ENCODE measurements around the gene CDC73. TPM values are rescaled to one million over a fixed set of nuclear protein-coding genes. Genes with fewer than 3 reads are reported as not detected.

The CDC73 gene
- total RNA-seq, 1 donor from 2014 or later, result 25.6 TPM

DNA sequence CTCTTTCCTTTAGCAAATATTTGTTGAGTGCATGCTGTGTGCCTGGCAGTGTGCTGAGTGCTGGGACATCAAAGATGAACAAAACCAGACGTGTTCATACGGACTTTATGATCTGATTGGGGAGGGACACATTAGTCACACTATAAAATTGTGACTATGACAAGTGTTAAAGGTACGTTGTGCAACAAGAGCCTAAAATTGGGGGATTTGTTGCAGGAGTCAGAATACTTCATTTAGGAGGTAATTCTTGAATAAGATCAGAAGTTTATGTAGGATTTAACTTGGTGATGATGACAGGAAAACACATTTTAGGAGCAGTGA, 35.0 kb downstream of the CDC73 start:
- Histone ChIP-seq H3K27ac (ENCODE audit: low read depth, low read length) (no peak overlapping the region), H3K9me3 (ENCODE audit: control insufficient read depth in 3 of 3, low read length in 3 of 3) (no peaks in the 10 kb centered on the region), H3K4me1 (ENCODE audit: control insufficient read depth in 3 of 3, insufficient read depth in 3 of 3, low read length in 3 of 3) (no peaks in the 10 kb centered on the region), H3K36me3 (ENCODE audit: control insufficient read depth in 3 of 3, insufficient read depth in 3 of 3, low read length in 3 of 3) (peaks cover 0 to 13% (median 11%) of the 10 kb centered on the region in 3 donors), H3K9ac (ENCODE audit: low read depth in 1 of 3, low read length in 3 of 3) (no peak overlapping the region), H3K4me3 (ENCODE audit: low read length in 3 of 3) (no peak overlapping the region), H3K27me3 (ENCODE audit: control insufficient read depth in 3 of 3, insufficient read depth in 3 of 3, low read length in 3 of 3) (no peaks in the 10 kb centered on the region)

DNA sequence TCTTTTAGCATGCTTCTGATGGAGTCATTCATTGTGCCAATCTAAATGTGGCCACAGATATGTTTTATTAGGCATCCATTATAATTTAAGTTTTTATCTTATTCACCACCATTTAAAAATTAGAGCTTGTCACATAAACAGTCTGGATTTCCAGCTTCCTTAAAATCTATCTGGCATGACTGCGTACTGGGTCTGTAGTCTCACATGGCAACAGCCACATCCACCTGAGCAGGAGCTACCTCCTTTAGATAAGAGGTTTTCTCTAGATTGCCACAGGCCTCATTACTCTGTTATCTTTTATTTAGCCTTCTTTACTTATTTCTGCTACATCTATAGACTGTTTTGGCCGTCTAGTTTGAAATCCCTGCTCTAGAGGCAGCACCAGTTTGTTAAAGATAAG, 35.5 kb downstream of the CDC73 start:
- no peak overlapping the region for H3K9ac ChIP-seq (ENCODE audit: low read depth in 1 of 3, low read length in 3 of 3)
- H3K4me1 ChIP-seq (ENCODE audit: control insufficient read depth in 3 of 3, insufficient read depth in 3 of 3, low read length in 3 of 3), result no peaks in the 10 kb centered on the region
- no peaks in the 10 kb centered on the region for H3K9me3 ChIP-seq (ENCODE audit: control insufficient read depth in 3 of 3, low read length in 3 of 3)
- H3K36me3 ChIP-seq (ENCODE audit: control insufficient read depth in 3 of 3, insufficient read depth in 3 of 3, low read length in 3 of 3), result peaks cover 0 to 11% (median 10%) of the 10 kb centered on the region in 3 donors
- H3K27ac ChIP-seq (ENCODE audit: low read depth, low read length), result no peak overlapping the region
- no peak overlapping the region for H3K4me3 ChIP-seq (ENCODE audit: low read length in 3 of 3)
- H3K27me3 ChIP-seq (ENCODE audit: control insufficient read depth in 3 of 3, insufficient read depth in 3 of 3, low read length in 3 of 3), result no peaks in the 10 kb centered on the region

DNA sequence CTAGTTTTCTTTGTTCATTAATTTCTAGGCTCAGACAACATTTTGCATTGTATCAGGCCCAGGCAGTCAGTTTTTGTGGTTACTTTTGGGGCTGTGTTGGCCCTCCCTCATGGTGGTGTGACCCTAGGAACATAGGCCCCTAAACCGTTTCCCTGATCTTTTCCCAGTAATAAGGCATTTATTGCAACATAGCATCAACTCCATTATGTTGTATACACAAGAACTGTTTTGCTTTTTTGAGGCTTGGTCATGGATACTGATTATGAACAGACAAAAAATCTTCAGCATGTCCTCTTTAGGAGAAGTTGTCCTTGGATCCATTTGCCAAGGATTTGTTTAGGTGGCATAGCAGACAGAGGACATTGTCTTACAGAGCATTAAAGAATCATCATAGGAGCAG, 54.3 kb downstream of the CDC73 start:
- H3K4me3 ChIP-seq (ENCODE audit: low read length in 3 of 3), result no peak overlapping the region
- H3K27me3 ChIP-seq (ENCODE audit: control insufficient read depth in 3 of 3, insufficient read depth in 3 of 3, low read length in 3 of 3), result no peaks in the 10 kb centered on the region
- H3K9ac ChIP-seq (ENCODE audit: low read depth in 1 of 3, low read length in 3 of 3), result no peak overlapping the region
- H3K4me1 ChIP-seq (ENCODE audit: control insufficient read depth in 3 of 3, insufficient read depth in 3 of 3, low read length in 3 of 3), result no peaks in the 10 kb centered on the region
- H3K27ac ChIP-seq (ENCODE audit: low read depth, low read length), result no peak overlapping the region
- H3K9me3 ChIP-seq (ENCODE audit: control insufficient read depth in 3 of 3, low read length in 3 of 3), result no peaks in the 10 kb centered on the region
- no peaks in the 10 kb centered on the region for H3K36me3 ChIP-seq (ENCODE audit: control insufficient read depth in 3 of 3, insufficient read depth in 3 of 3, low read length in 3 of 3)

DNA sequence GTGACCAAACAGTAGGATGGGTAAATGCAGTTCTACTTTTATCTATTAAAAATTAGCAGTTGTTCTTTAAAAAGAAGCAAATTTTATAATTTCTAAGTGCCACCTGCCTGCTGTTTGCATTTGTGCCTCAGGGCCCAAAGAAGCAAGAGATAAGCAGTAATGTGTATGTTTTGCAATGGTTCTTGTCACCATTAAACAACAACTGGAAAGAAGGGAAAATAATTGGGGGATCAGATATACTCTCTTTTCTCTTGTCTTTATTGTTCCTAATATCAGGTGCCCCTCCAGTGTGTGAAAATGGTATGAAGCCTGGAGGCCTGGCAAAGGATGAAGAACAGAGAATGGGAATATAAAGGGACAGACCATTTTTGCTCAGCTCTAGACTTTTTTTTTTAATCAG, 55.0 kb downstream of the CDC73 start:
- H3K9me3 ChIP-seq (ENCODE audit: control insufficient read depth in 3 of 3, low read length in 3 of 3), result no peaks in the 10 kb centered on the region
- no peak overlapping the region for H3K4me3 ChIP-seq (ENCODE audit: low read length in 3 of 3)
- H3K36me3 ChIP-seq (ENCODE audit: control insufficient read depth in 3 of 3, insufficient read depth in 3 of 3, low read length in 3 of 3), result no peaks in the 10 kb centered on the region
- no peak overlapping the region for H3K27ac ChIP-seq (ENCODE audit: low read depth, low read length)
- no peaks in the 10 kb centered on the region for H3K4me1 ChIP-seq (ENCODE audit: control insufficient read depth in 3 of 3, insufficient read depth in 3 of 3, low read length in 3 of 3)
- H3K27me3 ChIP-seq (ENCODE audit: control insufficient read depth in 3 of 3, insufficient read depth in 3 of 3, low read length in 3 of 3), result no peaks in the 10 kb centered on the region
- no peak overlapping the region for H3K9ac ChIP-seq (ENCODE audit: low read depth in 1 of 3, low read length in 3 of 3)

DNA sequence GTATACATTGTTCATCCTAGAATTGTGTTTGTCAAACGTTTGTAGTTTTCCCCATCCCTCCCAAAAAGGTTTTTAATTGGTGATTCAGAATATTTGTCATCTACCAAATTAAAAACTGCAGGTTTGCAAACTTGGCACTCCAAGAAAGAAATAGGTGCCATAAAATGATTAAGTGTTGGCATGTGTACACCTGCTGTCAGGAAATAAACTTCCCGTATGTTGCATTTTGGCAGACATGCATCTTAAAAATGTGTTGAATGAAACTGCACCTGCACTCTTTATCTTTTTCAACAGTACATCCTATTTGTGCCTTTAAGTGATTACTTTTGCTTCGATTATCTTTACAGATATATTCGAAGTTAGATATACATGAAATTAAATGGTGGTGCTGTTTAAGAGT, 57.3 kb downstream of the CDC73 start:
- Histone ChIP-seq H3K4me1 (ENCODE audit: control insufficient read depth in 3 of 3, insufficient read depth in 3 of 3, low read length in 3 of 3) (no peaks in the 10 kb centered on the region), H3K9ac (ENCODE audit: low read depth in 1 of 3, low read length in 3 of 3) (no peak overlapping the region), H3K27me3 (ENCODE audit: control insufficient read depth in 3 of 3, insufficient read depth in 3 of 3, low read length in 3 of 3) (no peaks in the 10 kb centered on the region), H3K27ac (ENCODE audit: low read depth, low read length) (no peak overlapping the region), H3K36me3 (ENCODE audit: control insufficient read depth in 3 of 3, insufficient read depth in 3 of 3, low read length in 3 of 3) (no peaks in the 10 kb centered on the region), H3K4me3 (ENCODE audit: low read length in 3 of 3) (no peak overlapping the region), H3K9me3 (ENCODE audit: control insufficient read depth in 3 of 3, low read length in 3 of 3) (no peaks in the 10 kb centered on the region)

DNA sequence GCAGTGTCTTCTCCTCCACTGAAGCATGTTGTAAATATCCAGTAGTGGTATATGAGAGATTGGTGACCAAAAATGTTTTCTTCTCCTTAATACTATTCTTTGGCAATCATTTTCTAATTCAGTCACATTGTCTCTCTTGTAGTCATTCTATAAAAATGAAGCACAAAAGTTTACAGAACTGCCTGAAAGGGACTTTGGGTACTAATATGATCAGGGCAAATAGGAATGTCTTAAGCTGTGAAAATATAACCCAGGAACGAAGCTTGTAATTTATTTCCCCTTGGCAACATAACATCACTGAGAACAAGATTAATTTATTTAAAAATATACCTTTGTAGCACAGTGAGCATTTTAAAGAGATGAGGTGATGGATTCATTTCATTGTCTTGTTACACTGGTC, 59.7 kb downstream of the CDC73 start:
- H3K27me3 ChIP-seq (ENCODE audit: control insufficient read depth in 3 of 3, insufficient read depth in 3 of 3, low read length in 3 of 3), result no peaks in the 10 kb centered on the region
- H3K27ac ChIP-seq (ENCODE audit: low read depth, low read length), result no peak overlapping the region
- H3K4me1 ChIP-seq (ENCODE audit: control insufficient read depth in 3 of 3, insufficient read depth in 3 of 3, low read length in 3 of 3), result peaks cover 6 to 8% (median 7%) of the 10 kb centered on the region in 3 donors
- no peaks in the 10 kb centered on the region for H3K9me3 ChIP-seq (ENCODE audit: control insufficient read depth in 3 of 3, low read length in 3 of 3)
- H3K4me3 ChIP-seq (ENCODE audit: low read length in 3 of 3), result no peak overlapping the region
- no peaks in the 10 kb centered on the region for H3K36me3 ChIP-seq (ENCODE audit: control insufficient read depth in 3 of 3, insufficient read depth in 3 of 3, low read length in 3 of 3)
- H3K9ac ChIP-seq (ENCODE audit: low read depth in 1 of 3, low read length in 3 of 3), result no peak overlapping the region

DNA sequence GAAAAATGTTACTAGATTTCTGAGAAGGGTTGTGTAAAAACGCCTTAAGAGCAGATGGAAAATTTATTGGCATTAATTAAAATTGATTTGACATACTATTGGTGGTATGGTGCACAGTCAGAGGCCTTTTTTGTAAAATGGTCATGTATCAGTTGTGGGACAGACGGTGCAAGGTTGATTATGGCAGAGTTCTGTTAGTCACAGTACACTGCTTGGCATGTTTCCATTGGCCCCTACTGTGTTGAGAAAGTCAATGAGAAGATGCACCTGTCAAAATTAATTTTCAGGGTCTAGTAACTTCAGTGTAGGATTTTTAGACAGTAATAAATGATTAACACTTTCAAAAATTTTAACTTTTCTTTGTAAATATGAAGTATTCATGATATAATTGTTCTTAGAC, 60.2 kb downstream of the CDC73 start:
- H3K27ac ChIP-seq (ENCODE audit: low read depth, low read length), result no peak overlapping the region
- H3K27me3 ChIP-seq (ENCODE audit: control insufficient read depth in 3 of 3, insufficient read depth in 3 of 3, low read length in 3 of 3), result no peaks in the 10 kb centered on the region
- H3K4me3 ChIP-seq (ENCODE audit: low read length in 3 of 3), result no peak overlapping the region
- H3K9me3 ChIP-seq (ENCODE audit: control insufficient read depth in 3 of 3, low read length in 3 of 3), result no peaks in the 10 kb centered on the region
- H3K4me1 ChIP-seq (ENCODE audit: control insufficient read depth in 3 of 3, insufficient read depth in 3 of 3, low read length in 3 of 3), result peaks cover 8 to 9% (median 9%) of the 10 kb centered on the region in 3 donors
- no peak overlapping the region for H3K9ac ChIP-seq (ENCODE audit: low read depth in 1 of 3, low read length in 3 of 3)
- no peaks in the 10 kb centered on the region for H3K36me3 ChIP-seq (ENCODE audit: control insufficient read depth in 3 of 3, insufficient read depth in 3 of 3, low read length in 3 of 3)

DNA sequence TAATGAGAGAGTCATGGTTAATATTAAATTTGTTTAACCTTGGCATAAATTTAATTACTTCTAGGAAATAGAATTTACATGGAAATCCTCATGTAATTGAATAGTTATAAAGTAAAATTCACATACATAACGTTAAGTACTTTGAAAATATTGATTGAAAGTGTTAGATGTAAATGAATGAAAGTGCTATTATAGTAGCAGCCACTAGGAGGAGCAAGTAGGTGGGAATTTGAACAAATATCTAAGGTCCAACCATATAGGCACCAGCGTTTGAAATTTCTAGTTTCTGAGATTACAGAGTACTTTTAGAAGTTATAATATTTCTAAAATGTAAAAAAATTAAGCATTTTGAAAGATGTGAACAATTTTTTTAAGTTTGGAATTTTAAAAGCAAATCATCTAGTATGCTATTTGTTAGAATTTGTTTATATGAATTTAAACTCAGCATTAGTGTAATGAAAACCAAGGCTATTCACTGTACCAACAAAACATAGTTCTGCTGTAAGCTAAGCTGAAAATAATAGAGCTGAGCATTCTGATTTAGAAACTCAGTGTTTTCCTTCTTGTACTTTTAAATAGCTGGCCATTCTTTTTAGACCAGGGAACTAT, 61.3 kb downstream of the CDC73 start:
- Histone ChIP-seq H3K27me3 (ENCODE audit: control insufficient read depth in 3 of 3, insufficient read depth in 3 of 3, low read length in 3 of 3) (no peaks in the 10 kb centered on the region), H3K27ac (ENCODE audit: low read depth, low read length) (no peak overlapping the region), H3K36me3 (ENCODE audit: control insufficient read depth in 3 of 3, insufficient read depth in 3 of 3, low read length in 3 of 3) (no peaks in the 10 kb centered on the region), H3K4me3 (ENCODE audit: low read length in 3 of 3) (no peak overlapping the region), H3K9me3 (ENCODE audit: control insufficient read depth in 3 of 3, low read length in 3 of 3) (no peaks in the 10 kb centered on the region), H3K9ac (ENCODE audit: low read depth in 1 of 3, low read length in 3 of 3) (no peak overlapping the region), H3K4me1 (ENCODE audit: control insufficient read depth in 3 of 3, insufficient read depth in 3 of 3, low read length in 3 of 3) (peaks cover 9 to 11% (median 9%) of the 10 kb centered on the region in 3 donors)

DNA sequence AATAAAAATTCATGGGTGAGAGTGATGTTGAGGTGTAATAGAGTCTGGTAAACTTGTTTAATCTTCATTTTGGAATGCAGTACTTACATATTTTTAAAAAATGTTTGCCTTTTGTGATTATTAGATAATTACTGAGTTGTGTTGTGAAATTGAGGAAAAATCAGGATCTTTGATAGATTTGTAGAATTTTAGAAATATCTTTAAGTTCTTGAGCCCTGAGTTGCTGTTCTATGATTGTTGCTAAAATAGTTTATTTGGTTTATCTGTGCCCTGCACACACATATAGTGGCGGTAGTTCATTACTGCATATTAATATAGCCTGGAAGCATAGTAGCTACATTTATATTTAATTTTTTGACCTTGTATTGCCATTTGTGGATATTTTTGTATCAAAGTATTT, 62.9 kb downstream of the CDC73 start:
- Histone ChIP-seq H3K36me3 (ENCODE audit: control insufficient read depth in 3 of 3, insufficient read depth in 3 of 3, low read length in 3 of 3) (no peaks in the 10 kb centered on the region), H3K4me3 (ENCODE audit: low read length in 3 of 3) (no peak overlapping the region), H3K27ac (ENCODE audit: low read depth, low read length) (no peak overlapping the region), H3K9ac (ENCODE audit: low read depth in 1 of 3, low read length in 3 of 3) (no peak overlapping the region), H3K9me3 (ENCODE audit: control insufficient read depth in 3 of 3, low read length in 3 of 3) (no peaks in the 10 kb centered on the region), H3K4me1 (ENCODE audit: control insufficient read depth in 3 of 3, insufficient read depth in 3 of 3, low read length in 3 of 3) (peaks cover 9 to 12% (median 11%) of the 10 kb centered on the region in 3 donors), H3K27me3 (ENCODE audit: control insufficient read depth in 3 of 3, insufficient read depth in 3 of 3, low read length in 3 of 3) (no peaks in the 10 kb centered on the region)

DNA sequence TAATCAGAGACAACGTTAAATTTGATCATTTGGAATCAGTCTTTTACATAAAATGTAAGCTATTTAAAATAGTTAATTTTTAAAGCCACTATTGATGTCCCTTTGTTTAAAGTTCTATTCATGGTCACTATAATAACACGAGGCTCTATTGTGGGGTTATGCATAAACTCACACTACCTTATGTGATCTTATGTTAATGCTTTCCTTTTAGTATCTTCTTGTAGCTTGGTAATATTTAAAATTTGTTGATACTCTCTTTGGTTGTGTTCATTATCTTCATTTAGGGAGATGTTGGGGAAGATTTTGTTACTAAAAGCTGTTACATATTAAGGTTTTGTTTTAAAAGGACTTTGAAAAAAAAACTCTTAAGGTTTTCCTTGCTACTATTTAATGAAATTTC, 63.4 kb downstream of the CDC73 start:
- H3K9ac ChIP-seq (ENCODE audit: low read depth in 1 of 3, low read length in 3 of 3), result no peak overlapping the region
- H3K4me1 ChIP-seq (ENCODE audit: control insufficient read depth in 3 of 3, insufficient read depth in 3 of 3, low read length in 3 of 3), result peaks cover 11 to 12% (median 11%) of the 10 kb centered on the region in 3 donors
- no peaks in the 10 kb centered on the region for H3K36me3 ChIP-seq (ENCODE audit: control insufficient read depth in 3 of 3, insufficient read depth in 3 of 3, low read length in 3 of 3)
- no peaks in the 10 kb centered on the region for H3K27me3 ChIP-seq (ENCODE audit: control insufficient read depth in 3 of 3, insufficient read depth in 3 of 3, low read length in 3 of 3)
- H3K4me3 ChIP-seq (ENCODE audit: low read length in 3 of 3), result no peak overlapping the region
- H3K9me3 ChIP-seq (ENCODE audit: control insufficient read depth in 3 of 3, low read length in 3 of 3), result no peaks in the 10 kb centered on the region
- H3K27ac ChIP-seq (ENCODE audit: low read depth, low read length), result no peak overlapping the region

All from skeletal muscle tissue (tissue), 4 donors.